SK-N-SH (cell line): ENCODE data around the gene ZNF32. TPM values are rescaled to one million over a fixed set of nuclear protein-coding genes. Genes with fewer than 3 reads are reported as not detected.
"Not testable (repeated sequence)": the region's sequence is repeated elsewhere in the genome, so short reads cannot be mapped to it uniquely, and the experiment has no call there.

Experiments
- CTCF ChIA-PET: fragments of 300-600, 350-600 bp; formaldehyde crosslinking; extraction: SDS; loops from one replicate; lab custom pipeline; 2021; lab: Yijun Ruan, JAX
- POLR2A ChIA-PET: fragments of 350-600 bp; sonication (Branson Sonifier 250); formaldehyde crosslinking; extraction: SDS; loops from one replicate; lab custom pipeline; 2020; ENCODE audit warnings: antibody characterized with exemption, inconsistent platforms; lab: Yijun Ruan, JAX
- DNase-seq: peaks from one replicate; pipeline ENCODE4 v3.0.0; 2012
- H2AFZ ChIP-seq: fragments of 200-600 bp; sonication (generic); 2 replicates; pipeline ENCODE4 v1.8.1; 2016; ENCODE audit warnings: antibody characterized with exemption, mild to moderate bottlenecking, low read depth
- H3F3A ChIP-seq: fragments of 200-600 bp; sonication (generic); replicated peaks from 2 replicates; pipeline ENCODE3; 2016; ENCODE audit warnings: antibody characterized with exemption, mild to moderate bottlenecking; ENCODE audit not compliant: insufficient read depth
- H3K27ac ChIP-seq, 2 experiments: fragments of 200-500 bp in 1 of 2; fragments of 200-600 bp in 1 of 2; sonication (Bioruptor generic) in 1 of 2; sonication (generic), shearing (Covaris generic) in 1 of 2; 2 replicates each; pipeline versions ENCODE4 v1.5.1 to v1.6.1; 2014 to 2016; ENCODE audit warnings: low read depth in 2 of 2, inconsistent platforms in 1 of 2, low read length in 1 of 2, mild to moderate bottlenecking in 1 of 2, mixed read lengths in 1 of 2
- H3K27me3 ChIP-seq: fragments of 200-600 bp; sonication (generic), shearing (Covaris generic); 2 replicates; pipeline ENCODE4 v1.6.1; 2016; ENCODE audit warnings: mixed run types; ENCODE audit not compliant: insufficient read depth
- H3K36me3 ChIP-seq, 2 experiments: fragments of 200-500 bp in 1 of 2; fragments of 200-600 bp in 1 of 2; sonication (Bioruptor generic) in 1 of 2; sonication (generic) in 1 of 2; replicated peaks in 1 of 2; 2 replicates each; pipeline versions ENCODE3 to v1.5.1; 2014 to 2016; ENCODE audit warnings: low read length in 1 of 2, mild to moderate bottlenecking in 1 of 2; ENCODE audit not compliant: insufficient read depth in 2 of 2, control insufficient read depth in 1 of 2
- H3K4me1 ChIP-seq, 2 experiments: fragments of 200-500 bp in 1 of 2; fragments of 200-600 bp in 1 of 2; sonication (Bioruptor generic) in 1 of 2; sonication (generic), shearing (Covaris generic) in 1 of 2; 2 replicates each; pipeline versions ENCODE4 v1.5.1 to v1.6.1; 2014 to 2016; ENCODE audit warnings: low read depth in 1 of 2, low read length in 1 of 2, mixed run types in 1 of 2; ENCODE audit not compliant: insufficient read depth in 2 of 2, control insufficient read depth in 1 of 2
- H3K4me2 ChIP-seq: fragments of 200-600 bp; sonication (generic), shearing (Covaris generic); 2 replicates; pipeline ENCODE4 v1.6.1; 2017; ENCODE audit warnings: mixed run types
- H3K4me3 ChIP-seq, 2 experiments: fragments of 200-500 bp in 1 of 2; fragments of 200-600 bp in 1 of 2; sonication (Bioruptor generic) in 1 of 2; sonication (generic), shearing (Covaris generic) in 1 of 2; 2 replicates each; pipeline versions ENCODE4 v1.5.1 to v1.8.1; 2014 to 2016; ENCODE audit warnings: low read depth in 2 of 2, inconsistent platforms in 1 of 2, low read length in 1 of 2, mild to moderate bottlenecking in 1 of 2, mixed read lengths in 1 of 2, moderate library complexity in 1 of 2
- H3K79me2 ChIP-seq: fragments of 200-600 bp; sonication (generic); 2 replicates; pipeline ENCODE4 v1.8.1; 2017; ENCODE audit warnings: mild to moderate bottlenecking; ENCODE audit not compliant: insufficient read depth
- H3K9ac ChIP-seq: fragments of 200-600 bp; sonication (generic); 2 replicates; pipeline ENCODE4 v1.6.1; 2017; ENCODE audit warnings: mixed run types
- H3K9me2 ChIP-seq: fragments of 200-600 bp; sonication (generic); 2 replicates; pipeline ENCODE4 v1.6.1; 2017; ENCODE audit warnings: mixed run types
- H3K9me3 ChIP-seq: fragments of 200-600 bp; sonication (generic); 2 replicates; pipeline ENCODE4 v1.6.1; 2017; ENCODE audit warnings: mixed run types, mild to moderate bottlenecking, moderate library complexity
- H4K20me1 ChIP-seq: fragments of 200-600 bp; sonication (generic); 2 replicates; pipeline ENCODE4 v1.6.1; 2017; ENCODE audit warnings: mild to moderate bottlenecking, mixed run types; ENCODE audit not compliant: insufficient read depth
- CHD2 ChIP-seq: fragments of 150-350 bp; IDR thresholded peaks from 2 replicates; pipeline ENCODE4 v1.6.1; 2018; ENCODE audit warnings: low read length; ENCODE audit not compliant: partially characterized antibody
- CTCF ChIP-seq: fragments of 200-600 bp; sonication (generic); IDR thresholded peaks from 2 replicates; pipeline ENCODE4 v1.6.1; 2017; ENCODE audit warnings: antibody characterized with exemption, mild to moderate bottlenecking, moderate library complexity
- FOXJ3 ChIP-seq: sonication (generic); formaldehyde crosslinking; IDR thresholded peaks from 2 replicates; pipeline ENCODE4 v1.5.1; 2020; ENCODE audit warnings: mild to moderate bottlenecking, missing genetic modification reagents
- GABPA ChIP-seq: IDR thresholded peaks from 2 replicates; pipeline ENCODE4 v1.4.0; 2012; ENCODE audit warnings: low read depth, mild to moderate bottlenecking
- RCOR1 ChIP-seq: fragments of 150-350 bp; IDR thresholded peaks from 2 replicates; pipeline ENCODE4 v1.6.1; 2017; ENCODE audit warnings: antibody characterized with exemption, low read length
- SMC3 ChIP-seq: IDR thresholded peaks from 2 replicates; pipeline ENCODE4 v1.6.1; 2012; ENCODE audit warnings: low read depth, low read length, improper control_type of control experiment
- WGBS: methylation state at CpG from one replicate; pipeline ENCODE4 v1.1.6; 2017; ENCODE audit warnings: low lambda C conversion rate; 5-methylcytosine and 5-hydroxymethylcytosine counted together
- polyA plus RNA-seq, 3 experiments: library from polyadenylated mRNA; depleted of rRNA; stranded (reverse); fragments of >200 nt; gene quantifications; 2 replicates each; pipeline ENCODE4 v1.2.3, GENCODE V29; 2012

ZNF32 gene
- polyA plus RNA-seq, 1 of the 3 experiments (the other 2 are of a cell fraction), result 27.2 TPM

- H3F3A ChIP-seq, H2AFZ ChIP-seq, H3K4me1 ChIP-seq, H3K4me3 ChIP-seq, H3K79me2 ChIP-seq, DNase-seq, H3K4me2 ChIP-seq, H3K27ac ChIP-seq, H3K27me3 ChIP-seq, H3K36me3 ChIP-seq, H3K9me3 ChIP-seq, H3K9me2 ChIP-seq, H4K20me1 ChIP-seq, H3K9ac ChIP-seq, POLR2A ChIA-PET: not testable (repeated sequence)
- 0% methylated on average over 1 of the region's 1 CpG for WGBS
- CTCF ChIA-PET, result interaction anchor here (1.2 kb wide), 1 partner anchor 14 kb away, joined by 3 read pairs; no protein-coding TSS in a partner anchor
These were observed 12.9 kb downstream of the ZNF32 start for GRCh38 chr10:43635816-43636215.

DNA sequence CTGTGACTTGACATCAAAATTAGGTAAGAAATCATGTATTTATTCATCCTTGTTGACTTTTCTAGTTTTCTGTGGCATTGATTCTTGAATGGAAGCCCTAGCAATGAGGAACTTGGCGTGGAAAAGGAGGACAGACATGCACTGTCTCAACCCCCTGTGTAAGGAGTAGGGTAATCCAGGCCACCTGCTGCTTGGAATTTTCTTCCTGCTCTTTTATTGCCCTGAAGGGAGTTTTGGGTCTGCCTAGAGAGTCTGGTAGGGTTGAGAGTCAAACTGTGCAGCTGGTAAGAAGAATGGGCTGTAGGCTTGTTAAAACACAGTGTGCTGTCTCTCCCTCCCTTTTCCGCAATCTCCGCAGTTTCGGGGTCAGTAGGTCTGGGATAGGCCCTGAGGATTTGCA, 19.7 kb downstream of the ZNF32 start:
- no peak overlapping the region for H3K27ac ChIP-seq
- ChIA-PET POLR2A (no interaction called here), CTCF (no interaction called here)
- H3K79me2 ChIP-seq, result no peaks in the 10 kb centered on the region
- TF ChIP-seq GABPA, result no peak
- no peak overlapping the region for H3K4me3 ChIP-seq
- DNase-seq, result no peak
- no peak overlapping the region for H3K4me2 ChIP-seq
- H3K9me2 ChIP-seq, result no peaks in the 10 kb centered on the region
- no peaks in the 10 kb centered on the region for H3K9me3 ChIP-seq
- no peaks in the 10 kb centered on the region for H3K27me3 ChIP-seq
- no peak overlapping the region for H3K9ac ChIP-seq
- no peaks in the 10 kb centered on the region for H3F3A ChIP-seq
- H4K20me1 ChIP-seq, result no peaks in the 10 kb centered on the region
- no peak overlapping the region for H2AFZ ChIP-seq
- no peaks in the 10 kb centered on the region for H3K36me3 ChIP-seq
- WGBS, result 73% methylated on average over 4 of the region's 4 CpGs
- no peaks in the 10 kb centered on the region for H3K4me1 ChIP-seq

- Histone ChIP-seq H4K20me1 (no peaks in the 10 kb centered on the region), H3K4me1 (no peaks in the 10 kb centered on the region), H3F3A (no peaks in the 10 kb centered on the region), H3K9me2 (no peaks in the 10 kb centered on the region), H2AFZ (no peak overlapping the region), H3K36me3 (no peaks in the 10 kb centered on the region), H3K9ac (no peak overlapping the region), H3K9me3 (no peaks in the 10 kb centered on the region), H3K4me3 (no peak overlapping the region), H3K79me2 (no peaks in the 10 kb centered on the region), H3K27ac (no peak overlapping the region), H3K4me2 (no peak overlapping the region), H3K27me3 (no peaks in the 10 kb centered on the region)
- DNase-seq, result no peak
- 4% methylated on average over 1 of the region's 1 CpG for WGBS
- ChIA-PET CTCF (no interaction called here), POLR2A (no interaction called here)
- no peak for TF ChIP-seq FOXJ3 (CRISPR knock-in tag)
- no peak for TF ChIP-seq RCOR1
- TF ChIP-seq SMC3, result no peak
- TF ChIP-seq CTCF, result no peak
- TF ChIP-seq CHD2, result no peak
These were observed 20.7 kb downstream of the ZNF32 start for GRCh38 chr10:43627942-43628341.
